Testis (tissue), 3 donors: Measurements from ENCODE around the gene ARFGEF3. TPM values are rescaled to one million over a fixed set of nuclear protein-coding genes. Genes with fewer than 3 reads are reported as not detected.
"Not testable (repeated sequence)": the region's sequence is repeated elsewhere in the genome, so short reads cannot be mapped to it uniquely, and the experiment has no call there.

Experiments used
- DNase-seq: peaks from one replicate; pipeline ENCODE4 v3.0.0-alpha.2; 2019
- H3K27ac ChIP-seq, 2 donors: fragments of 200-600 bp; sonication (generic); one replicate each; pipeline ENCODE4 v1.5.1; 2019
- H3K27me3 ChIP-seq: fragments of 200-600 bp; sonication (generic); one replicate; pipeline ENCODE4 v1.5.1; 2019
- H3K36me3 ChIP-seq: fragments of 200-600 bp; sonication (generic); one replicate; pipeline ENCODE4 v1.5.1; 2017; ENCODE audit warnings: low read depth; ENCODE audit errors: missing control alignments
- H3K4me1 ChIP-seq: fragments of 200-600 bp; sonication (generic); one replicate; pipeline ENCODE4 v1.5.1; 2019
- H3K4me3 ChIP-seq, 2 donors: fragments of 200-600 bp; sonication (generic); one replicate each; pipeline ENCODE4 v1.5.1; 2017 to 2019
- H3K9me3 ChIP-seq: fragments of 200-600 bp; sonication (generic); one replicate; pipeline ENCODE4 v1.5.1; 2017
- CTCF ChIP-seq, 3 experiments: fragments of 450-650 bp in 2 of 3; fragments of 200-600 bp in 1 of 3; sonication (generic) in 1 of 3; IDR thresholded peaks; one replicate each; pipeline ENCODE4 v1.5.1; 2016 to 2019; ENCODE audit warnings: antibody characterized with exemption in 3 of 3, mild to moderate bottlenecking in 2 of 3, moderate library complexity in 1 of 3
- POLR2A ChIP-seq: fragments of 450-650 bp; IDR thresholded peaks from one replicate; pipeline ENCODE4 v1.6.1; 2017; ENCODE audit warnings: antibody characterized with exemption, mild to moderate bottlenecking, moderate library complexity
- WGBS, 2 donors: methylation state at CpG; one replicate each; pipeline ENCODE4 v1.1.5; 2018; 5-methylcytosine and 5-hydroxymethylcytosine counted together
- intact Hi-C: fragments of 100-400 bp; cut with DNase I; formaldehyde crosslinking; loops from one replicate; pipeline ENCODE4 v1.15.1; 2023; ENCODE audit warnings: low total_unique reads
- polyA plus RNA-seq: library from polyadenylated mRNA; stranded (reverse); fragments of 350-450 nt; fragmentation: Illumina TruSeq; extraction: RNeasy Lipid Tissue Mini Kit (QIAGEN cat#74804); gene quantifications from one replicate; pipeline ENCODE4 v1.2.3, GENCODE V29; 2014; ENCODE audit warnings: low read depth, low replicate concordance; ENCODE audit not compliant: insufficient read depth
- total RNA-seq, 2 donors: library from RNA; depleted of rRNA; stranded (reverse); fragments of >200 nt; gene quantifications; one replicate each; pipeline ENCODE4 v1.2.3, GENCODE V29; 2016

The ARFGEF3 gene
- total and polyA plus RNA-seq, 3 donors from 2014 or later = 1.9 to 2.9 (median 2.8) TPM

- TF ChIP-seq CTCF (IDR thresholded peaks at IDR 0.05) (no peak), POLR2A (no peak)
- Histone ChIP-seq H3K27ac (no peak overlapping the region), H3K4me1 (no peaks in the 10 kb centered on the region), H3K4me3 (no peak overlapping the region), H3K9me3 (no peaks in the 10 kb centered on the region), H3K36me3 (no peaks in the 10 kb centered on the region), H3K27me3 (no peaks in the 10 kb centered on the region)
- DNase-seq = no peak
- WGBS, 2 donors = 89 to 100% methylated on average over 4 of the region's 4 CpGs
- intact Hi-C loops = no loop called here
Measured at GRCh38 chr6:138277835-138278234, 116.1 kb downstream of the ARFGEF3 start.

- intact Hi-C loops = no loop called here
- Histone ChIP-seq H3K36me3 (no peaks in the 10 kb centered on the region), H3K4me3 (no peak overlapping the region), H3K4me1 (no peaks in the 10 kb centered on the region), H3K9me3 (no peaks in the 10 kb centered on the region), H3K27ac (no peak overlapping the region), H3K27me3 (no peaks in the 10 kb centered on the region)
- WGBS, 2 donors = 64 to 69% methylated on average over 11 to 12 of the region's 12 CpGs
- no peak for DNase-seq
- no peak for TF ChIP-seq POLR2A
- no peak for TF ChIP-seq CTCF (IDR thresholded peaks at IDR 0.05)
Measured at GRCh38 chr6:138278326-138278725, 116.6 kb downstream of the ARFGEF3 start.

- H3K4me1 ChIP-seq = no peaks in the 10 kb centered on the region
- no peak overlapping the region for H3K4me3 ChIP-seq
- H3K27ac ChIP-seq = no peak overlapping the region
- intact Hi-C loops = no loop called here
- no peaks in the 10 kb centered on the region for H3K27me3 ChIP-seq
- no peak for TF ChIP-seq POLR2A
- no peak for TF ChIP-seq CTCF (IDR thresholded peaks at IDR 0.05)
- 78 to 87% methylated on average over 6 of the region's 6 CpGs for WGBS, 2 donors
- no peaks in the 10 kb centered on the region for H3K36me3 ChIP-seq
- H3K9me3 ChIP-seq = no peaks in the 10 kb centered on the region
- no peak for DNase-seq
Measured at GRCh38 chr6:138285800-138286199, 124.1 kb downstream of the ARFGEF3 start.

GRCh38 chr6:138286698-138287097 lies 125.0 kb downstream of the ARFGEF3 start:
- Histone ChIP-seq H3K4me1 (no peaks in the 10 kb centered on the region), H3K36me3 (no peaks in the 10 kb centered on the region), H3K9me3 (no peaks in the 10 kb centered on the region), H3K4me3 (no peak overlapping the region), H3K27ac (no peak overlapping the region), H3K27me3 (no peaks in the 10 kb centered on the region)
- intact Hi-C loops = no loop called here
- DNase-seq = no peak
- WGBS, 2 donors = 97% methylated on average over 17 of the region's 17 CpGs
- TF ChIP-seq CTCF (IDR thresholded peaks at IDR 0.05) (no peak), POLR2A (no peak)

DNA sequence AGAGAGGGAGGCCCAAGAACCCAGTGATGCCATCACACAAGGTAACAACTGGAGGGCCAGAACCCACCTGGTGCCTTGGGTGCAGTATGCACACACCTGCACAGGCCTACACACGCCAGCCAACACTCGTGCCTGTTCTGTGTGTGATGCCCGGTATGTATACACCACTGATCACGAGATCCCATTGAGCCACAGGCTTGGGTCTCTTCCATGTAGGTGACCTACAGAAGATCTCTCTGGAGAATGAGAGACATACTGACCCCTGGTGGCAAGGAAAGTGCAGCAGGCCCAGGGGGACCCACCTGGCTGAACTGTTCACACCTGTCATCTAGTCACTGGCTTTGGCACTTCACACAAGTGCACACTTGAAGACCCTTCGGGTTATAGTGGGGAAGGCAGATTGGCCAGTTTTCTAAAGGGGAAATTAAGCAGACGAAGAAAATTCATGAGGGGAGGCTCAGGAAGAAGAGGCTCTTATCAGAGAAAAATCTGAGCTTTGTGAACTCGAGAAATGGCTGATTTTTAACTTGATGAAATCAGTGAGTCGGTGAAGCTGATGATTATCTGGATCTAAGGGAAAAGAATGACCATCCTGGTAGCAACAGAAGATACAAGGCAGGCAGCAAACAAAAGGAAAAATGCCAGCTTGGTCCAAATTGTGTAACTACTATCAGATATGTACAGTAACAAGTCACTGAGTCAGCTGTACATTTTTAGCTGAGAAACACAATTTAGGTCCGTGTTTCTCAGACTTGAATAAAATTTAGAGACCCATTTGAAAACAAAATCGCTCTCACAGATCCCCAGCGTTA lies 125.6 kb downstream of the ARFGEF3 start:
- 83 to 90% methylated on average over 11 of the region's 11 CpGs for WGBS, 2 donors
- Histone ChIP-seq H3K36me3 (no peaks in the 10 kb centered on the region), H3K27me3 (no peaks in the 10 kb centered on the region), H3K4me1 (no peaks in the 10 kb centered on the region), H3K4me3 (no peak overlapping the region), H3K27ac (no peak overlapping the region), H3K9me3 (no peaks in the 10 kb centered on the region)
- peak; percentile 38 for DNase-seq
- TF ChIP-seq CTCF (IDR thresholded peaks at IDR 0.05) (peak in 1 of 3 experiments; percentile 40), POLR2A (no peak)
- intact Hi-C loops = no loop called here

- H3K27ac ChIP-seq, H3K4me3 ChIP-seq, H3K27me3 ChIP-seq, H3K9me3 ChIP-seq, H3K36me3 ChIP-seq, intact Hi-C loops, H3K4me1 ChIP-seq, DNase-seq: not testable (repeated sequence)
- 90 to 93% methylated on average over 6 of the region's 6 CpGs for WGBS, 2 donors
Measured at GRCh38 chr6:138288428-138289085, 126.8 kb downstream of the ARFGEF3 start.
